ENCODE data around the gene SUGCT.

The SUGCT gene

DNA sequence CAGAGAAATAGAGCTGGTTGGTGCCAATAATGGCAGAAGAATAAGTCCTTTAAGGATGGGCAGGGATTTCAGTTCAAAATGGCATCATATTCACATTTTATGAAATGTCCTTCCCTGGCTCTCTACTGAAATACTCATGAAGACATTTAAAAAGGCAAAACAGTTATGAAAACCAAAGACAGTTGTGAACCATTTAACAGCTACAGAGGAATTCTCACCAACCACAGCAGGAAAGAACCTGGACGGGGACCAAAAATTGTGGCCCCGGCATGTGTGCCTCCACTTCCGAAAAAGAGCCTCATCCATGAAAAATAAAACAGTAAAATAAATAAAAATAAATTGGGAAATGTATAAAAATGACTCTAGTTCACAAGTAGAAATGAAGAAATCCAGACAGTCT, 539.5 kb downstream of the SUGCT start:
- DNase-seq (ENCODE audit: low read depth in 2 of 2): no peak

DNA sequence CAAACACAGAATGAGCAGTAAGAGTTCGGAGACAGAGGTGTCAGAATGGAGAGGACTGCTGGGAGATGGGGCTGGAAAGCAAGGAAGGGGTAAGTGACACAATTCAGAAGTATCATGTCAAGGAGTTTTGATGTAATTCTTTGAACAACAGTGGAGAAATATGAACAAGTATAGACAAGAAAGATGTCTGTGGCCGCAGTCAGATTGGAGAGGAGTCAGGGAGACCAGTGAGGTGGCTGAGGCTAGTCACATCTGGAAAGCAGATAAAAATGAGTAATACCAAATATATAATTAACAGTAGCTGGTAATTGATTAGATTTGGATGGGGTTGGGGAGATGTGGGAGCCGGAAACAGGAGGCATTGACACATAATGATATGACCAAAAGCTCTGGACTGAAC, 540.9 kb downstream of the SUGCT start:
- no peak for DNase-seq (ENCODE audit: low read depth in 2 of 2)

DNA sequence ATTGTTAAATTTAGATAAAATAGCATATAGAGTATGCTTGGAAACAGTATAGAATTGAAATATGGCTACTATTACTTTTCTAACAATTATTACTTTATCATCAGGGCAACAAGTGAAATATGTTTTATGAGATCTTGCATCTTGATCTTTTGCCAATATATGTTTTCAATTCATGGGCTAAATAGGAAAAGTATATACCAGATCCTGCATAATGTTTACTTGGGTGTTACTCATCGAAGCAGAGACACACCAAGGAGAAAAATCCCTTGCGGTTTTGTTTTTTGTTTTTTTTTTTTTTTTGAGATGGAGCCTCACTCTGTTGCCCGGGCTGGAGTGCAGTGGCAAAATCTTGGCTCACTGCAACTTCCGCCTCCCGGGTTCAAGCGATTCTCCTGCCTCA, 541.4 kb downstream of the SUGCT start:
- no peak for DNase-seq (ENCODE audit: low read depth in 2 of 2)

DNA sequence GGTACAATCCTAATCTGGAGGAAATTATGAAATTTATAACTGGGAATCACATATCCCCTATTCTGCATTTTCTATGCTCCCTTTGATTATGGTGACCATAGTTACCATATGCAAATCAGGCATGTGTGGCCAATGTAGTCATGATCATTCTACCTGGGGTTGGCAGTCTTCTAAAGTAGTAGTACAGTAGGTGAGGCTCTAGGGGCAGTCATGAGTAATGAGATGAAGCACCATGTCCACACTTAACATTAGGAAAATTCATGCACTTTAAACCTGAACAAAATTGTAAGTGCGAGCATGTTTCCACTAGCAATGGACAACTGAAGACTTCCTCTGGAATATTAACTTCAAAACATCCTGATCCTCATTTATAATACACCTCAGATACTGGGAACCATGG, 545.9 kb downstream of the SUGCT start:
- no peak for DNase-seq (ENCODE audit: low read depth in 2 of 2)

DNA sequence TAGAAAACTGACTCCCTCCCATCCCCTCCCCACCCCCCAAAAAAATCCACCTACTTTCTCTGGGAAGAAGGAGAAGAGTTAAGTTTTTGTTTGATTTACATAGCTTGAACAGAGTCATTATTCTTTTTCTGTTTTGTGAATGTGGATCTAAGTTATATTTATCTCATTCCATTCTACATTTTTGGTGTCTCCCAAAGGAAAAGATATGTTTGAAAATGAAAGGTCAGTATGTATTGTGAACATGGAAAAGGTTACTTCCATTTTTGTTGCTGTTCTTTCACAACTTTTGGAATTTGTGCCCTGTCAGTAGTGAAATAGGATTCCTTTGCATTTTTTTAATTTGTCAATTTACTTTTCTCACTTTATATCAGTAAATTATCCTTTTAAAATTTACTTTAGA, 547.9 kb downstream of the SUGCT start:
- no peak for DNase-seq (ENCODE audit: low read depth in 2 of 2)

DNA sequence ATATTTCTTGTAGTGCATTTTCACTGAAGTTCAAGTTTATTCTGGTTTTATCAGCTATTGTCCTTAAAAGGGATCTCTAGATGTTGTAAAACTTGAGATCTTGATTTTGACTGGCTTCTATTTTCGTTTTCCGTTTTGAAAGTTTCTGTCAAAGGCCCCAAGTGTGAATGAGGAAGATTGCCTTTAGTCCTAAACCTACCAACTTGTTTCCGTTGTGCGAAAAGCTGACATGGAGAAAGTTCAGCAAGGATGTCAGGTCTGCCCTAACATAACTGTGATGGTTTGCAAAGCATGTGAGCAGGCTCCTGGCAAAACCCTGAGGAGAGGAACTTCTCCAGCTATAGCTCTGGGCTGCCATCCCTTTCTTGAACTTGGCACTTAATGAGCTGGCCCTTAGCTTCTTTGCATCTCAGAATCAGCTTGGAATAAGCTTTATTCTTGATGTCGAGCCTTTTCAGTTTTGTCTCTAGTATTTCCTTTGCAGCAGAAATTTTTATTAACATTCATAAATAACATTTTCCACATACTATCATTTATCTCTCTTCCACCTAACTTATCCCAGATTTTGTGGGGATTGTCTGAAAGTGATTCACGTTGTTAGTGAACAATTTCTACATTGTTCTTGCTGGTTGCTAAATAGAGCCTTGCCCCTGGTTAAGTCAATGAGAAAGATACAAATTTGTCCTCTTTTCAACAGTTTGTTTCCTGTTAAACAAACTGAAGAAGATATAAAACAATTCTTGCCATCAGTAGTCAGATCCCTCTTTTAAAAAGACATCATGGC, 559.4 kb downstream of the SUGCT start:
- no peak for DNase-seq (ENCODE audit: low read depth in 2 of 2)

DNA sequence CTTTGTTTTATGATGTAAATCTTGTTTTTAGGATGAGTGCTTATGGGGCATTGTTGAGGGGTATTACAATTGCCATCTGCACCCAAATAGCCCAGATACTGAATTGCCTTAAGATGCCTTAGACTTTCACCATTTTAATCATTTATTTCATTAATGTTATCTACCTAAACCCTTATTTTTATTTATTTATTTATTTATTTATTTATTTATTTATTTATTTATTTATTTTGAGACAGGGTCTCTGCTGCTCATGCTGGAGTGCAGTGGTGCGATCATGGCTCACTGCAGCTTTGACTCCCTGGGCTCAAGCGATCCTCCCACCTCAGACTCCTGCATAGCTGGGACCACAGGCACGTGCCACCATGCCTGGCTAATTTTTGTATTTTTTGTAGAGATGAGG, 560.2 kb downstream of the SUGCT start:
- no peak for DNase-seq (ENCODE audit: low read depth in 2 of 2)

DNA sequence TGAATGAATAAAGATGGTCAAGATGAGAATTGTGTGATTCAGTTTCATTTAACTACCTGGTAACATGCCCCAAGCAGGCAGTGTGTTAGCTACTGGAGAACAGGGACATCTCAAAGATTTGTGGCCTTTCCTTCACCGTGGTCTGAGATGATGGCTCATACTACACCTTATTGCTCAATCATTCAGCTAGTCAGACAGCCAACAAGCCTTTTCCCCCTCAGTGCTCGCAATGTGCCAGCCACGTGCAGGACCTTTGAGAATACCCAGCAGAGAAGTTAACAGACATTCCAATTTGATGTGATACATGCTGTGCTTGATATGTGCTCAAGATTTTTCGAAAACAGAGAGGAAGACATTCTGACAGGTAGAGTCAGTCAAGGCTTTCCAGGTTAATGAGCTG, 562.8 kb downstream of the SUGCT start:
- DNase-seq (ENCODE audit: low read depth in 2 of 2): no peak

DNA sequence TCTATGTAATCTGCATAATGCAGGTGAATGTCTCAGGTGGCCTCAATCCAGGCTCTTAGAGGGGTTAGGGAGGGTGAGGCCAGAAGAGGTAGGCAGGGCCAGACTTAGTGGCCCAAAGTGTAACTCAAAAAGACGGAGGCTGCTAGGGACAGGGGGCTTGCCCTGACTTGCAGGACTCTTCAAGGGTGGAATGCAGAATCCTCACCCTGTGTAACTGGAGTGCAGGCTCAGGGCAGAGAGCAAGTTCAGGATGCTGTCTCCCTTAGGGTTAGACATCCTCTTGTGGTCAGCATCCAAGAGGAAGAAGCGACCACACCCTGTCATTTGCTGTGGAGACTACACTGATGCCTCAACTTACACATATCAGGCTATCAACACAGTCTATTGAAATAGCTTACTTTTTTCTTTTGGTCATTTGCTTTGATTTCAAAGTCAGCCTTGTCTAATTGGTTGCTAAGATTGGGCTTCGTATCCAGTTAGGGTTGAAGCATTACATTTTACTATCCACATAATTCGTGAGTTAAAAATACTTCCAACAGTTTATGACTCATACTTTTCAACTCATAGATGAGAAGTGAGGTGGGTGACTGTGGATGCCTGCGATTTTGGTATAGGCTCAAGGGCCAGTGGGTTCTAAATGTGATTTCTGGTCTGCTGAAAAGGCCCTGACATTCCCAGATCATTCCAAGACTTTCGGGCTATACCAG, 563.6 kb downstream of the SUGCT start:
- no peak for DNase-seq (ENCODE audit: low read depth in 2 of 2)

DNA sequence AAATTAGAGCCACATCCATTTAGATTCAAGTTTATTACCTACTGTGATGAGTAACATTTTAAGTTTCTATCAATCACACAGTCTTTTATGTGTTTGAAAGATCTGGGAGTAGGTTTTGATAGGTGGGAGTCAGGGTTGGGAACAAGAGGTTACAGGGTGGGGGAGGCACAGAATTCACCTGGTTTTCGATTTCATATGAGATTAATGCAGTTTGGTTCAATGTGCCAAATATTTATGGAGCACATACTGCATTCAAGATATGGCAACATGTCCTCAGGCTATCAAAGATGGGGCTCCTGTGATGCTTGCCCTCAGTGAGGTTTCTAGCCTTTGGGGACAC, 564.1 kb downstream of the SUGCT start:
- DNase-seq (ENCODE audit: low read depth in 2 of 2): no peak

DNA sequence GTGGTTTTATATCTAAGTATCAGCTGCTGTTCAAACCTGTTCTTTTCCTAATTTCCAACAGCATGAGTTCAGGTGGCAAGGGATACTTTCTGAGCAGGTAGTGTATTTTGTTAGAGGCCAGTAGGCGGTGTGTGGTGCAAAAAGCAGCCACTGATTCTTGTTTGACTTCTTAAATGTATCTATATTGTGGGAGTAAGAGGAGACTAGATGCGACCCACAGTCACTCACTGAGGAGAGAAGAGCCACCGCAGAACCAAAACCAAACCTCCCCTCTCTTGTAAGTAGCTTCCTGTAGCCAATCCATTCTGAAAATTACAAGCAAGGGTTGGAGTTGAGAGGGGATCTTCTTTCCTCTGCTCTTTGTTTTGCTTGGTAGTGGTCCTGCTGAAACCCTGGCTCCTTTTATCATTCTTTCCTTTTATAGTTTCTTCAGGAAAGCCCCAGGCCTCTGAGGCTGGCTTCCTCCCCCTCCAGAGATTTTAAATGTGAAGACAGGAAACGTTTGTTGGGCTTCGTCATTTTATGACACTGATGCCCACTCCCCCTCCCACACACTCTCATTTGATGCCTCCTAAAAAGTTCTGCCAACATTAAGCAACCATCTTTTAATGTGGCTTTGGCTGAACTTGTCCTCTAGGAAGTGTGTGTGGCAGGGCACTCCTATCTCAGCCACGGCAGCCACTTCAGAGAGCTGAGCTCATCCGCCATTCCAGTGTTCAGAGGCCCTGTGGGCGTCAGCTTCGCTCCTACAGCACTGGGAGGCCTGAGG, 566.0 kb downstream of the SUGCT start:
- DNase-seq (ENCODE audit: low read depth in 2 of 2): no peak

DNA sequence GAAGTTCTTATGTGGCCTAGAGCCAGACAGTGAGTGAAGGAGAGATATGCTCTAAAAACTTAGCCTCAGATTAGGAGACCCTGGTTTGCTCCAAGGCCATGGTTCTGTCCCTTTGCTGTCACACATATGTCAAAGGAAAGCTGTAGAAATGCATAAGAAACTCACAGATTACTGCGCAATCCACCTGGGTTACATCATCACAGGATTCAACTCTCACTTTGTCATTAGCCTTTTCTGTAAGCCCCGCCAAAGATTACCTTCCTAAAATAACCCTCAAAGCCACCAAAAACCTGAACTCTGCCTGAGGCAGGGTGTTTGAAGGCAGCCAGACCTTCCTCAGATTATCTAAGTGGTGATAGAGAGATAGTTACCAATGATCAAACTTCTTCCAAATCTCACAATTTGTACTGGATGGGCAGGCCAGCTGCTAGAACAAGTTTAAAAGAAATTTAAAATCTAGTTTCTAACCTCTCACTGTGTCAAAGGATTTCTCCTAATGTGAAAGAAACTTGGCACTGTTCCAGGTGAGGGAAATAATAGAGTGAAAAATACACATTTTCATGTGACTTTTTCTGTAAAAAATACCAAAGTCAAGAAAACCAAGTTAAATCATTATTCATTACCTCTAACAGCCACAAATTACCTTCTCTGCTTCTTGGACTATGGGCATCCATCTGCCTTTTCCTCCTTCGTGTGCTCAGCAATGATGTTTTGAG, 567.2 kb downstream of the SUGCT start:
- no peak for DNase-seq (ENCODE audit: low read depth in 2 of 2)

DNA sequence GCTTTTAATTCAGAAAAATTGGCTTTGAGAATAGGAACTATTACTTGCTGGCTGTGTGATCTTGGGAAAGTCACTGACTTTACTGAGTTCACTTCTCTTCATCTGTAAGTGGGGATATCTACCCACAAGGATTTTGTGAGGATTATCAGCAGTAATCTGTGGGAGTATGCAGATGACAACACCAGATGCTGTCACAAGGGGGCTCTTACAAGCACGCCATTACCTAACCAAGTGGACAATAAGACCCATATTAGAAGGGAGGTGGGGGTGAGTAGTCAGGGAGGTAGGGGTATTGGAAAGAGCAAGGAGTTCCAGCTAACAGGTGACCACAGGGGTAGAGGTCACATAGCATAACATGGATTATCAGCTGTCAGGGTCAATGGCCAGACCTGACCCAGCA, 569.4 kb downstream of the SUGCT start:
- DNase-seq (ENCODE audit: low read depth in 2 of 2): no peak

DNA sequence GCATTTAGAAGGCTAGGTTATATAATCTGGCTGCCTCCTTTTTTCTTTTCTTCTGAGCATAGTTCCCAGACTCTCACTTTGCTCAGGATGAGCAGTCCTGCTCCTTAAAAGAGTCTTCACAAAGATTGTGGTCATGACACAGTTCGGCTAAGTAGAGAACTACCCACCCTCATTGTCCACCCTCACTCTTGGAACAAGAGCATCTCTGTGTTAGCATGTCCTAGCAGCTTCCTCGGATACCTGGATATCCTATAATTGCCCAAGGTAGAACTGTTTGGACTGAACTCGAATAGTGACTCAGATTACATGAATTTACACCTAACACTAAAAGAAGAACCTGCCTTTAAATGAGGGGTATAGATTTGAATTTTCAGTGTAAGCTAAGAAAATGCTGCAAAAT, 572.0 kb downstream of the SUGCT start:
- DNase-seq (ENCODE audit: low read depth in 2 of 2): no peak

DNA sequence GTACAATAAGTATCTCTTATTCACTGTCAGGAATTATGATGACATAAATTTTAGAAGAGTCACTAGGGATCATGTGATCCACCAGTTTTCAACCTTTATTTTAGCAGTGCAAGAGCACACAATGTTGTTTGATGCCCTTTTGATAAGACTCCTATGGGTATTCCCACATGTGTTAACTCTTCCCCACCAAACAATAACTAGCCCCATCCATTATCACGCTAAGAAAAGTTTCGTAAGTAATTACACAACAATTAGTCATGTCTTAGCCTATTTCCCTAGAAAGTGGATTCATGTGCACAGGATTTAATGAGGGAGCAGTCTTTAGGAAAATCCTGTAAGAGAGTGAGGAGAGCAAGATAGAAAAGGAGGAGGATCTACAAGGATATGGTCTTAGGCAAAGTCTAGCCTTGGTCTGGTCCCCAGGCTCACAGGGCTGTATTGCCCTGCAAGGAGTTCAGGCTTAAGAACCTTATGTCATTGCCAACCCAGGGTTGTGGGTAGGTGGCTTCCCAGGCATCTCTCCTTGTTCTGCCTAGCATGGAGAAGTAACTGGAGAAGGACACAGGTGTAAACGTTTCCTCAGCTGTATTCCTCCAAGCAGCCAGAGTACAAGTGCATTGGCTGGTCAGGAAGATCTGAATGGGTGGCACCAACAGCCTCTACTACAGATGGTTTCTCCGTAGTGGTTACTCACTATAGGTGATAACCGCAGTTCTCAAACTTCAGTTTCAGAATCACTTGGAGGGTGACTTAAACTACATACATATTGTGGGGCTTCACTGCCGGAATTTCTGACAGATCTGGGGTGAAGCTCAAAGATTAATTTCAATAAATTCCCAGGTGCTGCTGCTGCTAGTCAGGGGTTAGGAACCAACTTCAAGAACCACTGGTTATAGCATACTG, 574.5 kb downstream of the SUGCT start:
- no peak for DNase-seq (ENCODE audit: low read depth in 2 of 2)

DNA sequence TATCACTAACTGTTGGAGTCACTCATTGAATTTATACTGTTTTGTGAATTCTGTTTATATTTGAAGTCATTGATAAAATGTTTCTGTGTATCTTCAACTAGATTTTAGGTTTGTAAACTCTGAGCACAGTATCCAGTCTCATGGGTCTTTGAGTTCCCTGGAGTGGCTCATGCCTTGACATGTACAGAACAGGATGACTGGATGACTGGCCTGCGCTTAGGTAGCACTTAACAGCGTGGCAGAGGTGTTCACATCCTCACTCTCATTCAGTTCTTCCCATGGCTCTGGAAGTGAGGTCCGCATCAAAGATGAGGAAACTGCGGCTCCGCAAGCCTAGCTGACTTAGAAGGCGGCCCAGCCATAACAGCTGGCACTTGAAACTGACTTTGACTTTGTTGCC, 576.9 kb downstream of the SUGCT start:
- DNase-seq (ENCODE audit: low read depth in 2 of 2): no peak

DNA sequence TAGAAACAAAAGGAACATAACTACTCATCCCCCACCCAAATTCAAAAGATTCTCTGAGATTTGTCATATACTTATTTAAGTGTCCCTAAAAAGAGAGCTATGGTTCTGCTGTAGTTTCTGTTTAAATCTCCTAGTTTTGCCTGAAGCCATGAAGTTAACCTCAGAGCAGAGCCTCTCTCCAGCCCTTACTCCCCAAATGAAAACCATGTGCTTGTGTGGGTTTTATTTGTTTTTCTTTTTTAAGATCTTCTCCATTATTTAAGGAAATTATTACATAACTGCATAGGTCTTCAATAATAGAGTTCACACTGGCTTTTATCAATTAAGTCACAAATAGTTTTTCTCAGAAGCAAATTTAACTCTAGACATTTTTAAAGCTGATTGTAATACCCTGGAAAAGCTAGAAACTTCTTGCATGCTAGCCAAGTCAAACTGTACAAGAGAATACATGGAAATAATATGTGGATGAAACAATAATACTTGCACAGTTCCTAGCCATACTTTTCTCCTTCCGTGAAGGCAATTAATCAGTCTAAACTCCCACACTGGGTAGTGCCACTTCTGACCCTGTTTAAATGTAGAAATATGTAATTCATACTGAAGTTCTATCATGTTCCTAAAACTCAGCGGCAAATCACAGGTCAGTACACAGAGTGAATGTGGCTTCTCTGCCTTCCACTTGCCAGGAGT, 579.7 kb downstream of the SUGCT start:
- no peak for DNase-seq (ENCODE audit: low read depth in 2 of 2)

DNA sequence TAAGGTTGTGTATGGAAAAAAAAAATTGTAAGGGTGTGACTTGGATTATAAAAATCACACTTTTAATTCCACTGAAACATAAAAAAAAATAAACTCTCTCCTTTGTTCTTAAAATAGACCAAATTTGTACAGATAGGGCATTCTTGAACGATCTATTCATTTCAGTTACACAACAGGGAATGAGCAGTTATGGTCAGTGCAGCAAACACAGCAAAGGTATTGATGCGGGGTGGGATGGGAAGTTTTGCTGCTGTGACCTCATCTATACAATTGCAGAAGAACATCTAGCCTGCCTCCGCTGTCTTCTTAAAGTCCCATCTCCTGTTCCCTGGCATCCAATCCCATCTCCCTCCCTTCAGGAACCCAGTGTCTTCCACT, 580.2 kb downstream of the SUGCT start:
- DNase-seq (ENCODE audit: low read depth in 2 of 2): no peak

DNA sequence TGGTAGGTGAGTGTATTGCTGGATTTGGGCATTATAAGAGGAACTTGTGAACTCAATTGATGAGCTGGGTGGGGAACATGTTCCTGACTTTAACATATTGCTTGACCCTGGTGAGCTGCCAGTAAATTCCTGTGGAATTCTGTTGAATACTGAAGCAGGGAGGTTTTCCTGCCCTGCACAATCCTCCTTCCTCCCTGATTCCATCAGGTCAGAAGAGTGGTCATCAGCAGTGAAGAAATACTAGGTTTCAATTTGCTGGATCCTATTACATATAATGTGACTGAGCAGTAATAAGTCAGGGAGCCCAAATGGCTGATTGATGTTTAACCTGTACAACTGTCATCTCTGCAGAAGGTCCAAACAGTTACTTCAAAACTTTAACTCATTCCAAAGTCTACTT, 581.2 kb downstream of the SUGCT start:
- no peak for DNase-seq (ENCODE audit: low read depth in 2 of 2)

DNA sequence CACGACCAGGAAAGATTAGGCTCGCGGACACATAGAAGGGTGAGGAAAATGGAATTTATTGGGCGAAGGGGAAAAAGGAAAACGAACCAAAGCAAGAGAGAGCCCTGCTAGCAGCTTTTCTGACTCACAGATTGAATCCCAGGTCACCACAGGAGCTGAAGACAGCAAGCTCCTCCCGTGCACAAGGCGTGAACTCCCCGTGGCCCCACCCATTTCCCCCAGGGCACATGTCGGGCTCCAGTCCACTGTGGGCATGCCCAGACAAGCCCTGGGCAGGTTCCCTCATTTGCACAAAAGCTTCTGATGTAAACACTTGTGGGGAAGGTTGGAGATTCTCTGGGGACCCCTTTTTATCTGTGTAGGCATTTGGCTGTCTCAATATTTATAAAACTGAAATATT, 582.4 kb downstream of the SUGCT start:
- no peak for DNase-seq (ENCODE audit: low read depth in 2 of 2)

DNA sequence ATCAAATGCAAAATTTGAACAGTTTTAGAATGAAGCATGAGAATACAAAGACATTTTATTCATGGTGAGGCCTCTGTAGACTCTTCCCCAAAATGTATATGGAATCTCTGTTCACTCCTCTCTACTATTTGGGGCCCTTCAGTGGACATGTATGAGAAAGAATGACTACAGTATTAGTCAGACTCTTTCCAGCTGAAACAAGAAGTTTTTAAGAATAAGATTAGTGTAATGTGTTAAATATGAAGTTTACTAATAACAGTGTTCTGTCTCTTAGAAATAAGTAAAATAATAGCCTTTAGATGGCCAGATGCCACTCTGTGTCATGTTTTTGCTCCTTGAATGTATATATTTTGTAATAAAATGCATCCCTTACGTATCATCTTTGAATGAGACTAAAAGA, 585.6 kb downstream of the SUGCT start:
- no peak for DNase-seq (ENCODE audit: low read depth in 2 of 2)
